GM12864 (cell line): ENCODE measurements around the gene CARS2.

Source experiments
- DNase-seq: peaks from one replicate; pipeline ENCODE4 v3.0.0-alpha.2; 2011; ENCODE audit warnings: low read depth
- H3K4me3 ChIP-seq: 2 replicates; pipeline ENCODE4 v1.5.1; 2011; ENCODE audit warnings: mild to moderate bottlenecking, low read depth, low read length, control low read depth
- CTCF ChIP-seq: IDR thresholded peaks from 2 replicates; pipeline ENCODE4 v1.5.1; 2011; ENCODE audit warnings: low read depth, mild to moderate bottlenecking, moderate library complexity, low read length, control low read depth, inconsistent platforms; ENCODE audit errors: missing control alignments

The CARS2 gene

GRCh38 chr13:110657196-110657595 lies 48.7 kb downstream of the CARS2 start:
- no peak for TF ChIP-seq CTCF
- no peak for DNase-seq
- H3K4me3 ChIP-seq, result no peak overlapping the region

- TF ChIP-seq CTCF, result no peak
- no peak overlapping the region for H3K4me3 ChIP-seq
- DNase-seq, result no peak
These were observed 52.1 kb downstream of the CARS2 start for GRCh38 chr13:110653851-110654250.

GRCh38 chr13:110653271-110653670 lies 52.6 kb downstream of the CARS2 start:
- no peak for TF ChIP-seq CTCF
- H3K4me3 ChIP-seq, result no peak overlapping the region
- no peak for DNase-seq

DNA sequence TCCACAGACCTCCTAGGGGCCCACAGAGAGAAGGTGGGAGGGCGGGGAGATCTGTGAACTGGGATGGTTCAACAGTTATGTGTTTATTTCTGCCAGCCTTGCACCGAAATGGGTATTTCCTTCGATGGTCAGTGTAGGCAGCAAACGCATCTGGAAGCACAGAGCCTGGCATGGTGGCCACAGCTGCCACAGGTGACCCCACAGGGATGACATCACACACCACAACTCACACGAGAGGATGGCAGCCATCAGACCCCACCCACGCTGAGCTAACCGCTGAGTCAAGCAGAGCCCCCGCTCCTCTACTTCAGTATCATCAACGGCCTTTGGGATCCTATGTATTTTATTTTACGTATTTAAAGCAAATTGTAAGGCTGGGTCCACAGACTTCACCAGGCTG lies 53.2 kb downstream of the CARS2 start:
- DNase-seq, result no peak
- no peak for TF ChIP-seq CTCF
- H3K4me3 ChIP-seq, result no peak overlapping the region

DNA sequence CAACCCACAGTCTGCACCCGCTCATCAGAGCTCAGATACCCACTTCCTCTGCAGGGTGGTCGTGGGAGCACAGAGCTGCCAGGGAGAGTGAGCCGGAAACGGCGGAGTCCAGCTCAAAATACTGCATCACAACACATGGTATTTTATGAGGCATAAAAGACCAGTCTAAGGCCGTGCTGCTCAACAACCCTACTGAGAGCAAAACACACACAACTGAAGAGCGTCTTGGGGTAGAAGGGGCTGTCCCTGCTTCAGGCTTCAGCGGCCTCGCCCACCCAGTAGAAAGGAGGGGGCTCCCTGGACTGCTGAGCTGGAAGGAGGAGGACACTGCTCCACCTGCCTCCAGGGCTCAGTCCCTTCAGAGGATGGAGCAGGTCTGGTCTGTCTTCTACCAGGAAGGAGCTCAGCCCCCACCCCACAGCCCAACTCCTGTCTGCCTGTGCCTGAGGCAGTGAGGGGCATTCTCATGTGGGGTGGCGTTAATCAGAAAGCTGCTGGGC lies 53.6 kb downstream of the CARS2 start:
- no peak for TF ChIP-seq CTCF
- DNase-seq, result no peak
- no peak overlapping the region for H3K4me3 ChIP-seq

DNA sequence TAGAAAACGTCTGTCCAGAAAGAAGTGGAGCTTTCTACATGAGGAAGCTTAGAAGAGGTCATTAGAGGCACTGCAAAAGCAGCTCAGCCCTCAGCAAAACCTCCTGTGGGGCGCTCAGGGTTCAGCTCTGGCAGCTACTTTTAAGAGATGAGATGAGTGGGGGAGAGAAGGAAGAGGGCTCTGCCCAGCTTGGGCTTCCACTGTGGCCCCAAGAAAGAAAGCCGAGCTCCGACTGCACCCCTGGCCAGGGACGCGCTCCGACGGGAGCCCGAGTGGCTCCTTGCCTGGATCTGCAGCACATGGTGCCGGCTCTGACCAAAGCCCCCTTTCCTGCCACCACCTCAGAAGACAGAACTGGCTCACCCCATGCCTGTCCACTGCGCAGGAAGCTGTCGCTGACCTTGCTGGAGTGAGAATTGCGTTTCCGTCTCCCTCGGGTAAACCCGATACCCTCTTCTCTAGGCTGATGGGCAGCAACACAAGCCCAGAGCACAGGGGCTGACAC lies 54.1 kb downstream of the CARS2 start:
- no peak overlapping the region for H3K4me3 ChIP-seq
- no peak for TF ChIP-seq CTCF
- no peak for DNase-seq

- H3K4me3 ChIP-seq, result no peak overlapping the region
- no peak for TF ChIP-seq CTCF
- DNase-seq, result no peak
These were observed 54.6 kb downstream of the CARS2 start for GRCh38 chr13:110651271-110651670.
